HEK293 (cell line): Measurements from ENCODE around the gene VSIR.
A peak's percentile ranks its signal among the peaks of the same experiment; 100 is the strongest.

ENCODE experiments used
- CTCF ChIA-PET: fragments of 350-600 bp; formaldehyde crosslinking; extraction: SDS; loops from one replicate; lab custom pipeline; 2021; ENCODE audit warnings: antibody characterized with exemption; lab: Yijun Ruan, JAX
- POLR2A ChIA-PET: fragments of 300-600 bp; formaldehyde crosslinking; extraction: SDS; loops from one replicate; lab custom pipeline; 2020; ENCODE audit warnings: antibody characterized with exemption, inconsistent platforms; lab: Yijun Ruan, JAX
- H3K27ac ChIP-seq: fragments of 200-500 bp; sonication (Bioruptor generic); 2 replicates; pipeline ENCODE4 v1.5.1; 2014; ENCODE audit warnings: low read depth, low read length, control low read depth, inconsistent platforms; ENCODE audit errors: extremely low read depth
- H3K36me3 ChIP-seq, 2 experiments: fragments of 200-500 bp in 1 of 2; sonication (Bioruptor generic) in 1 of 2; 1 replicate in 1 of 2; 2 replicates in 1 of 2; pipeline ENCODE4 v1.5.1; 2014 to 2017; ENCODE audit warnings: inconsistent platforms in 2 of 2, low read length in 2 of 2; ENCODE audit not compliant: control insufficient read depth in 2 of 2, insufficient read depth in 1 of 2
- H3K4me1 ChIP-seq: fragments of 200-500 bp; sonication (Bioruptor generic); 2 replicates; pipeline ENCODE4 v1.5.1; 2014; ENCODE audit warnings: mild to moderate bottlenecking, low read length, inconsistent platforms; ENCODE audit not compliant: control insufficient read depth, insufficient read depth
- H3K4me3 ChIP-seq: 2 replicates; pipeline ENCODE4 v1.5.1; 2011; ENCODE audit warnings: low read depth, mild to moderate bottlenecking, control low read depth, low read length, moderate library complexity
- H3K9me3 ChIP-seq: fragments of 200-500 bp; sonication (Bioruptor generic); 2 replicates; pipeline ENCODE4 v1.5.1; 2014; ENCODE audit warnings: low read depth, low read length, inconsistent platforms; ENCODE audit not compliant: control insufficient read depth, insufficient read depth
- EGR2 ChIP-seq: fragments of 450-650 bp; formaldehyde crosslinking; IDR thresholded peaks from 2 replicates; pipeline ENCODE4 v1.5.1; 2016; ENCODE audit warnings: low read depth, missing biosample characterization, missing genetic modification characterization
- HOXC10 ChIP-seq: sonication (generic); formaldehyde crosslinking; IDR thresholded peaks from 2 replicates; pipeline ENCODE4 v1.8.1; 2023; ENCODE audit warnings: mild to moderate bottlenecking, missing genetic modification reagents
- KLF1 ChIP-seq: fragments of 450-650 bp; formaldehyde crosslinking; IDR thresholded peaks from 2 replicates; pipeline ENCODE4 v1.5.1; 2016; ENCODE audit warnings: missing biosample characterization, missing genetic modification characterization
- KLF8 ChIP-seq: fragments of 450-650 bp; formaldehyde crosslinking; IDR thresholded peaks from 2 replicates; pipeline ENCODE4 v1.5.1; 2016; ENCODE audit warnings: missing biosample characterization, missing genetic modification characterization
- MYNN ChIP-seq: fragments of 450-650 bp; formaldehyde crosslinking; IDR thresholded peaks from 2 replicates; pipeline ENCODE4 v1.5.1; 2016; ENCODE audit warnings: missing biosample characterization, missing genetic modification characterization, borderline replicate concordance
- ZFHX2 ChIP-seq: fragments of 450-650 bp; formaldehyde crosslinking; conservative IDR thresholded peaks from 2 replicates; pipeline ENCODE4 v1.5.1; 2016; ENCODE audit warnings: missing biosample characterization, missing genetic modification characterization
- ZIC2 ChIP-seq: fragments of 450-650 bp; formaldehyde crosslinking; IDR thresholded peaks from 2 replicates; pipeline ENCODE4 v1.5.1; 2016; ENCODE audit warnings: missing biosample characterization, missing genetic modification characterization
- ZNF555 ChIP-seq: fragments of 450-650 bp; formaldehyde crosslinking; conservative IDR thresholded peaks from 2 replicates; pipeline ENCODE4 v1.5.1; 2017; ENCODE audit warnings: missing biosample characterization, mild to moderate bottlenecking, missing genetic modification characterization, inconsistent platforms
- ZNF658 ChIP-seq: fragments of 450-650 bp; formaldehyde crosslinking; IDR thresholded peaks from 2 replicates; pipeline ENCODE4; 2016; ENCODE audit warnings: missing biosample characterization, missing genetic modification characterization
- ZNF768 ChIP-seq: fragments of 450-650 bp; formaldehyde crosslinking; IDR thresholded peaks from 2 replicates; pipeline ENCODE4 v1.5.1; 2018; ENCODE audit warnings: missing biosample characterization, mild to moderate bottlenecking, missing genetic modification characterization

Gene VSIR

DNA sequence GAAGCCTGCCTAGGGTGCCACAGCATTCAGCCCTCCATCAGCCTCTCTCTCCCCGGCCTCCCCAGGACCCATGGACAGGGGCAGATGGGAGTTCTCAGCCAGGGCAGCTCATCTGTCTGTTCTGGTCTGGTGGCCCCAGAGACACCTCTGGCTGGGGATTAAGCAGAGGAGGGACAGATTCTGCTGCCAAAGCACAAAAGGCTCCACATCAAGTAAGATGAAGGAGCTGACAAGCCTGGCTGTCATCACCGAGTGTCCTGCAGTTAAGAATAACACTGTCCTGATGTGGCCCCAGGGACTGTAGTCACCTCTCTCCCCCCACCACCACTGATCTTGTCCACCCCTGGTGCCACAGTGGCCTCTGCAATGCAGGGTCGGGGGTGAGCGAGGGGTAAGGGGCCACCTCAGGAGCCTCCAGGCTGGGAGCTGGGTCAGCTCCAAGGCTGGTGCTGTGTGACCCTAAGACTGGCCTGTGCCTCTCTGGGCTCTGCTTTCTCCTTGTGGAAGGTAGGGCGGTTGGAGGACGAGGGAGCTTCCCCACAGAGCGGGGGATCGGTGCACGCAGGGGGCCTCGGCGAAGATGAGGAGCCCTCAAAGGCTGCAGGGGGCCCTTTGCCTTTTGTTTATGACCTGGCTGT, 72.5 kb downstream of the VSIR start:
- Histone ChIP-seq H3K27ac (no peak overlapping the region), H3K9me3 (no peaks in the 10 kb centered on the region), H3K36me3 (no peaks in the 10 kb centered on the region), H3K4me1 (no peaks in the 10 kb centered on the region), H3K4me3 (no peak overlapping the region)
- ChIA-PET CTCF (interaction anchor here (9.1 kb wide), 1 partner anchor 384 kb away, joined by 105 read pairs; the partner anchor contains the start of gene SLC29A3), POLR2A (no interaction called here)
- no peak for TF ChIP-seq MYNN (tag by site-specific recombination)
- 0 out of 2 replicates have a peak, but pooled peaks have one; percentile 63 for TF ChIP-seq ZNF768 (tag by site-specific recombination)
- peak; percentile 18; the same call in 1 of the 2 replicates for TF ChIP-seq ZIC2 (tag by site-specific recombination)

DNA sequence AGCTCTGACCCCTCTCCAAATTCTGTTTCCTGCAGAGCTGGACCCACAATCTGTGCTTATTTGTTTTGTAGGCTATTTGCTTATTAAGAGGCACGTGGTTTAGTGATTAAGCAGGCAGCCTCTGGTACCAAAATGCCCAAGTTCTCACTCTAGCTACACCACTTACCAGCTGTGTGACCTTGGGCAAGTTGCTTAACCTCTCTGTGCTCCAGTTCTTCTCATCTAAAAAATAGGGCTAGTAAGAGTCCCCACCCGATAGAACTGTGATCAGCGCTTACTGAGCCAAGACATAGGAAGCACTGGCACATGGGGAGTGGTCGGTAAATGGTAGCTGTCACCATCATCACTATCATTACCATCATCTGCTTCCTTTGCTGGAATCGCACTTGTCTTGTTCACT, 74.6 kb downstream of the VSIR start:
- POLR2A ChIA-PET, result no interaction called here
- H3K4me3 ChIP-seq, result no peak overlapping the region

DNA sequence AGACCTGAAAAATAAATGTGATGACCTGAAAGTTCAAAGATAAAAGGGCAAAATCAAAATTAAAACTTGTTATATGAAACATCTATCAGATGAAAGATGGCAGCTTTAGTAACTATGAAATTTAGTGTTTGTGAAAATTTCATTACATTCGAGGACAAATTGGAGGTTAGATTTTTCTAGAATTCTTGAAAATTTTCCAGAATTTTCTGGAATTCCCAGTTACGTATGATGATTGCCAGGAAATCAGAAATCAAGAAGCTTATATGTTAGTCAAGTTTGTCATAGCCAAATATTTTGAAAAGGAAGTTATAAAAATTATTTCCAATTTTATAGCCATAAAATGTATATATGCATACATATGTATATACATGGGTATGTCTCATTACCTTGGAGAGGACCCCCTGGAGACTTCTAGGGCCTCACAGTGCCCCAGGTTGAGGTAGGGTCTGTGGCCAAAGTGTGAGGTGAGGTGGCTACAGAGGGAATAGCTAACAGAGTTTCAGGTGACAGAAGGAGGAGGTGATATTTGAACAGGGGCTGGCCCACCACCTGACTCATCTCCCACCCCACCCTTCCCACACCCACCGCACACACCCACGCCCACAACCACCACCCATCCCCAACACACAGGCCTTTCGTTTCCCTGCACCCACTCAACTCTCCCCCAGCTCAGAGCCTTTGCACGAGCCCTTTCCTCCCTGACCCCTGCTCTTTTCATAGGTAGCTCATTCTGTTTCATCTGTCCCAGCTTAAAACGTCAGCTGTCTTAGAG, 75.2 kb downstream of the VSIR start:
- H3K9me3 ChIP-seq, result no peaks in the 10 kb centered on the region
- CTCF ChIA-PET, result interaction anchor here (0.6 to 9.6 kb wide), 29 partner anchors 7 to 1568 kb away, joined by 3 to 105 read pairs (median 4); partner anchors contain the start of genes C10orf105 and SLC29A3
- H3K4me1 ChIP-seq, result no peaks in the 10 kb centered on the region
- H3K36me3 ChIP-seq, result no peaks in the 10 kb centered on the region
- TF ChIP-seq ZFHX2 (tag by site-specific recombination), result peak; percentile 94
- peak; percentile 97 for TF ChIP-seq EGR2 (tag by site-specific recombination)
- peak; percentile 99 for TF ChIP-seq KLF1 (tag by site-specific recombination)
- peak; percentile 50; the same call in 1 of the 2 replicates for TF ChIP-seq KLF8 (tag by site-specific recombination)
- no peak for TF ChIP-seq ZNF555
- TF ChIP-seq, all 188 proteins: peak for 4
- Histone ChIP-seq H3K27ac (no peak overlapping the region), H3K4me3 (no peak overlapping the region)
- POLR2A ChIA-PET, result no interaction called here

More for the DNA sequence above, 74.6 kb downstream of the VSIR start:
- Histone ChIP-seq H3K27ac (no peak overlapping the region), H3K4me1 (no peaks in the 10 kb centered on the region), H3K9me3 (no peaks in the 10 kb centered on the region), H3K36me3 (no peaks in the 10 kb centered on the region)
- CTCF ChIA-PET, result interaction anchor here (0.6 to 9.6 kb wide), 11 partner anchors 10 to 382 kb away, joined by 3 to 105 read pairs (median 6); partner anchors contain the start of gene SLC29A3
- no peak for TF ChIP-seq HOXC10 (CRISPR knock-in tag)
- TF ChIP-seq ZNF658, result no peak
- peak; percentile 93 for TF ChIP-seq ZNF768 (tag by site-specific recombination)
